Stimulated activated CD8-positive, alpha-beta memory T cell treated with anti-CD3 and anti-CD28 coated beads, Interleukin-4, amount 100 ng/mL, for 1 hour (primary cell): ENCODE measurements around the gene FLNA.
A peak's percentile ranks its signal among the peaks of the same experiment; 100 is the strongest.
"Not testable (repeated sequence)": the region's sequence is repeated elsewhere in the genome, so short reads cannot be mapped to it uniquely, and the experiment has no call there.

ENCODE experiments used
- DNase-seq, 2 donors: peaks; one replicate each; pipeline ENCODE4 v3.0.0-alpha.2; 2020; ENCODE audit warnings: low read depth in 2 of 2, low spot score in 1 of 2

Gene FLNA

GRCh38 chrX:154399527-154400368, 25.3 kb upstream of the FLNA start:
- no peak for DNase-seq

- DNase-seq, result peak; percentile 51 to 60
These were observed 24.5 kb upstream of the FLNA start for GRCh38 chrX:154398668-154399526.

GRCh38 chrX:154397888-154398667, 23.6 kb upstream of the FLNA start, which contains the start of gene RPL10:
Gene RPL10, plus strand, starts transcription at chrX:154398377. Its CDS starts 143 bp downstream, at chrX:154398520.
- peak; percentile 61 to 81 for DNase-seq

- DNase-seq, result no peak
These were observed 22.8 kb upstream of the FLNA start for GRCh38 chrX:154396973-154397887.

GRCh38 chrX:154396363-154396762, 21.9 kb upstream of the FLNA start:
- DNase-seq, result not testable (repeated sequence)

- DNase-seq, result not testable (repeated sequence)
These were observed 15.6 kb upstream of the FLNA start for GRCh38 chrX:154389812-154390747.

- DNase-seq, result not testable (repeated sequence)
These were observed 14.2 kb upstream of the FLNA start for GRCh38 chrX:154388649-154389048.

GRCh38 chrX:154388094-154388493, 13.7 kb upstream of the FLNA start:
- not testable (repeated sequence) for DNase-seq

GRCh38 chrX:154384284-154384892, 10.0 kb upstream of the FLNA start:
- no peak for DNase-seq

- DNase-seq, result no peak
These were observed 9.2 kb upstream of the FLNA start for GRCh38 chrX:154383359-154384283.

GRCh38 chrX:154382483-154383069, 8.1 kb upstream of the FLNA start:
- DNase-seq, result no peak

GRCh38 chrX:154381271-154381670, 6.8 kb upstream of the FLNA start:
- DNase-seq, result no peak

- no peak for DNase-seq
These were observed 6.4 kb upstream of the FLNA start for GRCh38 chrX:154380787-154381186.

GRCh38 chrX:154380153-154380552, 5.7 kb upstream of the FLNA start:
- DNase-seq, result no peak

- DNase-seq, result no peak
These were observed 5.1 kb upstream of the FLNA start for GRCh38 chrX:154379569-154379951.

- peak; percentile 76 to 92 for DNase-seq
These were observed 4.5 kb upstream of the FLNA start, which contains the start of gene EMD for GRCh38 chrX:154378799-154379568. Gene EMD, plus strand, starts transcription at chrX:154379295. Its CDS starts 190 bp downstream, at chrX:154379485.
